Subcutaneous abdominal adipose tissue (tissue), 5 donors: Measurements from ENCODE around the gene ZNF672.
A peak's percentile ranks its signal among the peaks of the same experiment; 100 is the strongest.

Experiments used
- H3K27ac ChIP-seq: one replicate; pipeline ENCODE4 v1.7.0; 2013; ENCODE audit warnings: low read depth, mild to moderate bottlenecking, inconsistent platforms, low read length, moderate library complexity
- H3K27me3 ChIP-seq, 5 donors: one replicate each; pipeline ENCODE4 v1.7.0; 2013; ENCODE audit warnings: low read length in 5 of 5, inconsistent platforms in 1 of 5; ENCODE audit not compliant: control insufficient read depth in 5 of 5, insufficient read depth in 4 of 5
- H3K36me3 ChIP-seq, 5 donors: one replicate each; pipeline ENCODE4 v1.7.0; 2013; ENCODE audit warnings: low read length in 5 of 5; ENCODE audit not compliant: control insufficient read depth in 5 of 5, insufficient read depth in 5 of 5
- H3K4me1 ChIP-seq, 5 donors: one replicate each; pipeline ENCODE4 v1.7.0; 2013; ENCODE audit warnings: low read length in 5 of 5, mild to moderate bottlenecking in 3 of 5, moderate library complexity in 1 of 5; ENCODE audit not compliant: control insufficient read depth in 5 of 5, insufficient read depth in 5 of 5
- H3K4me3 ChIP-seq, 5 donors: one replicate each; pipeline ENCODE4 v1.7.0; 2013; ENCODE audit warnings: low read length in 5 of 5, low read depth in 1 of 5
- H3K9ac ChIP-seq, 5 donors: one replicate each; pipeline ENCODE4 v1.7.0; 2013; ENCODE audit warnings: low read length in 5 of 5, mild to moderate bottlenecking in 4 of 5, moderate library complexity in 3 of 5
- H3K9me3 ChIP-seq, 5 donors: one replicate each; pipeline ENCODE4 v1.7.0; 2013; ENCODE audit warnings: low read length in 5 of 5; ENCODE audit not compliant: control insufficient read depth in 5 of 5
- donor health status: healthy.
- donor health status: healthy.
- donor health status: healthy.
- donor health status: healthy.
- donor health status: healthy.

The ZNF672 gene

DNA sequence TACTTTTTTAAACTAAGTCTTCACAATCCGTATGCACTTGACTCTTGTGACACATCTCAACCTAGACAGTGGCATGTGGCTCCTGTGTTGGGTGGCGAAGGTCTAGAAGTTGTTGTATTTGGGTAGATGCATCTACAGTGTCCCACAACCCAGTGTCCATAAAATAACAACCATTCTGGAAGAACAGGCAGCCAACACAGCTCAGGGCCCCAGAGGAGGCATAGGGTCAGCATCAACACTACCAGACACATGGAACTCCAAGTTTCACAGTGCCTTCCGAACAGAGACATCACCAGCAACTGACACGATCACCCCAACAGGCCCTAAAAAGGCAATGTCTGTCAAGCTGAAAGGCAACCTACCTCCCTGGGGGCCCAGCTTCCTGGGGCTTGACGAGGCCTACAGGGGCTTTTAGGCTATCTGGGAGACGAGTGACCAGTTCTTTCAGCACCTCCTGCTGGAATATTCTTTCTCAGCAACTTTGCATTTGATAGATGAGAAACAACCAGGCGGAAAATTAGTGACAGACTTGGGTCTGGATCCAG, 17.9 kb upstream of the ZNF672 start:
- no peak overlapping the region for H3K27ac ChIP-seq
- peaks cover 6 to 76% (median 44%) of the 10 kb centered on the region in 5 donors for H3K36me3 ChIP-seq
- H3K9ac ChIP-seq: peak overlapping the region in 1 of 5 donors; percentile 15
- H3K27me3 ChIP-seq: no peaks in the 10 kb centered on the region
- H3K9me3 ChIP-seq: no peaks in the 10 kb centered on the region
- H3K4me3 ChIP-seq: no peak overlapping the region
- H3K4me1 ChIP-seq: peaks cover 15 to 64% (median 55%) of the 10 kb centered on the region in 5 donors

DNA sequence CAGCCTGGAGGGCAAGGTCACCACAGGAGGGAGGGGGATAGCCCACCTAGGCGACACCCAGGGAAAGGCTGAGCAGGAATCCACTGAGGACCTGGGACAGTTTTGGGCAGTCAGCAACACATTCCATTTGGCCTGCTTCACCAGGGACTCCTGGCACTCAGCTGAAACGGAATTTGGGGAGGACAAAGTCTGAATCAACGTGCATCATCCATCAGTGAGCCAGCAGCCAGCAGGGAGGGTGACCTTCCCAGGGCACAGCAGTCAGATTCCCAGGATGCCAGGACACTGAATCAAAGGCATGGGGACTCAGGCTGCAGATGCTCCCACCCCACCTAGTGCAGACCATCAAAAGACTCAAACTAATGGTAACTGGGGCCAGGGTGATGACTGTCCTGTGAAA, 16.9 kb upstream of the ZNF672 start:
- Histone ChIP-seq H3K4me3 (no peak overlapping the region), H3K27me3 (no peaks in the 10 kb centered on the region), H3K9me3 (no peaks in the 10 kb centered on the region), H3K27ac (no peak overlapping the region), H3K9ac (peak overlapping the region in 1 of 5 donors; percentile 2), H3K4me1 (peaks cover 16 to 68% (median 58%) of the 10 kb centered on the region in 5 donors), H3K36me3 (peaks cover 3 to 66% (median 35%) of the 10 kb centered on the region in 5 donors)

DNA sequence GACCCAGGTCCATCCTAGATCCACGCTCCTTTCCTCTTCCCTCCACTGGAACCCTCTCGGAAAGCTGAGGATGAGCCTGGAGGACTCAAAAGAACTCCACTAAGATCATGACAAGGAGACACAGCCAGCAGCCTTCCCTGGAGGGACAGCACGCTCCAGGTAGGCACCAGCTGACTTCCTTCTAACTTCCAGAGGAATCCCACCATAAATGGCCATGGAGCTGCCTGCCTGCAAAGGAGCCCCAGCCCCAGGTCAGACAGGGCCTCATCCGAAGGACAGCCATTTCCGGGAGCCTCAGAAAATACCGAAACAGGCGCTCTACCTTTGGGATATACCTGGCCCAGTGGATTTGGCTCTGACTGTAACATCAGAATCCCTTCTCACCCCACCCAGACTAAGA, 16.4 kb upstream of the ZNF672 start:
- H3K4me3 ChIP-seq: no peak overlapping the region
- peak overlapping the region in 1 of 5 donors; percentile 2 for H3K9ac ChIP-seq
- H3K27ac ChIP-seq: no peak overlapping the region
- H3K4me1 ChIP-seq: peaks cover 16 to 73% (median 62%) of the 10 kb centered on the region in 5 donors
- H3K27me3 ChIP-seq: no peaks in the 10 kb centered on the region
- no peaks in the 10 kb centered on the region for H3K9me3 ChIP-seq
- H3K36me3 ChIP-seq: peaks cover 3 to 61% (median 29%) of the 10 kb centered on the region in 5 donors

DNA sequence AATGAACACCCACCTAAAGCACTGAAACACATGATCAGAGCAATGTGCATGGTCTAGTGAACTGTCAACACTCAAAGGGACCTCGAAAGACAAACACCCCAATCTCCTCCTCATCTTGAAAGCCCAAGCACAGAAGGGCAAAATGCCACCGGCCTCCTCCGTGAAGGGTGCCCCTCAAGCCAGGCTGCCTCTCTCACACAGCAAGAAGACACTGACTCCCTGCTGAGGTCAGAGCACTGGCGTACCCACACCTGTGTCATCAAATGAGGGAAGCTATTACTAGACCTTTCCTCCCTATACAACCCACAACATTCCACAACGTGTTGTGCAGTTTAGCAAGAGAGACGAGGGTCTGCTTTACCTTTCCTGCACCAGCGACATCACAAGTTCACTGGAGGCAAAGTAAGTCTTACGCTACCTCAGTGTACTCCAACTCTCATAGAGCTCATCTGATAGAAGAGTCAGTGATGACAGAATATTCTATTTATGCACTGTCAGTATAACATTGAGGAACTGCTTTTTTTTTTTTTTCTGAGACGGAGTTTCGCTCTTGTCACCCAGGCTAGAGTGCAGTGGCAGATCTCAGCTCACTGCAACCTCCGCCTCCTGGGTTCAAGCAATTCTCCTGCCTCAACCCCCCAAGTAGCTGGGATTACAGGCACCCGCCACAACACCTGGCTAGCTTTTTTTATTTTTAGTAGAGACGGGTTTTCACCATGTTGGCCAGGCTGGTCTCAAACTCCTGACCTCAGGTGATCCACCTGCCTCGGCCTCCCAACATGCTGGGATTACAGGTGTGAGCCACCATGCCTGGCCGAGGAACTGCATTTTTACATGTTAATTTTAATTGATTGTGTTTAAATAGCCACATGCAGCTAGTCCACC, 15.6 kb upstream of the ZNF672 start:
- no peak overlapping the region for H3K27ac ChIP-seq
- no peaks in the 10 kb centered on the region for H3K9me3 ChIP-seq
- H3K4me3 ChIP-seq: peak overlapping the region in 1 of 5 donors; percentile 22
- H3K9ac ChIP-seq: peak overlapping the region in 1 of 5 donors; percentile 35
- H3K4me1 ChIP-seq: peaks cover 16 to 73% (median 66%) of the 10 kb centered on the region in 5 donors
- H3K36me3 ChIP-seq: peaks cover 3 to 54% (median 28%) of the 10 kb centered on the region in 5 donors
- H3K27me3 ChIP-seq: no peaks in the 10 kb centered on the region

DNA sequence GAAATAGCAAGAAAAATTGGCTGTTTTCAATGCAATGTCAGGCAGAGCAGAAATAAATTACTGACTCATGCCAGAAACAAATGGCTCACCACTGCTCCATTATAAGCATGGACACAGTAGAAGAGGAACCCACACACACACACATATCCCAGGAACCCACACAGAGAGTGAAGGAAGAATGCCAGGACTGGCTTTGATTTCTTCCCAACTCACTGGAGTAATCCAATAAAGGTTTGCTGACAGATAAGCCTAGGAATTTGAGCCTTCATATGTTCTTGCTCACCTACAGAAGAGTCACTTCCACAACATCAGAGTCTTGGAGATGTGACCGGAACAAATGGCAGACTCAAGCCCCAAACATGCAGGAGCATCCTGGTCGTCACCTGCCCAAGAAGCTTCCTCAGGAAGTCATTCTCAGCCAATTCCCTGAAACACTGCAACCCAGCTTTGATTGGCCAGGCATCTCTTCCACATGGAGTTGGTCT, 14.5 kb upstream of the ZNF672 start:
- Histone ChIP-seq H3K9me3 (no peaks in the 10 kb centered on the region), H3K4me1 (peaks cover 16 to 71% (median 66%) of the 10 kb centered on the region in 5 donors), H3K27ac (no peak overlapping the region), H3K27me3 (no peaks in the 10 kb centered on the region), H3K9ac (peak overlapping the region in 2 of 5 donors; percentile 35 to 95), H3K36me3 (peaks cover 3 to 46% (median 28%) of the 10 kb centered on the region in 5 donors), H3K4me3 (peak overlapping the region in 4 of 5 donors; percentile 25 to 88 (median 31))

DNA sequence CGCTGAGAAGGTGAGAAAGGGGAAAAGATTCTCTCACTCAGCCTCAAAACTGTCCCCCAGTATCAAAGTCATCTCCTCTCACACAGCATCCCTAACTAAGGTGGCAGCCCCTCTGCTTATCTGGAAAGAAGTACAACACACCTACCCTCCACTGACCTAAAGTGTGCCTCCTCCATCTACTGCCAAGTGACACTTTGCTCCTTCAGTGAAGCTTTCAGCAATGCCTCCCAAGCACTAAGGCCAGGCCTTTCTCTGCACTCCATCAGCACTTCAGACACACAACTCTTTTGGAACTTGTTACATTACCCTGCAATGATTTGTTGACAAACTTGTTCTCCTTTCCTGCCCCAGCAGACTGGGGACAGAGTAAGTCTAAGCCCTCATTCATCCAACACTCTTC, 13.7 kb upstream of the ZNF672 start:
- peak overlapping the region in 4 of 5 donors; percentile 88 to 99 (median 93) for H3K4me3 ChIP-seq
- H3K36me3 ChIP-seq: peaks cover 3 to 43% (median 24%) of the 10 kb centered on the region in 5 donors

DNA sequence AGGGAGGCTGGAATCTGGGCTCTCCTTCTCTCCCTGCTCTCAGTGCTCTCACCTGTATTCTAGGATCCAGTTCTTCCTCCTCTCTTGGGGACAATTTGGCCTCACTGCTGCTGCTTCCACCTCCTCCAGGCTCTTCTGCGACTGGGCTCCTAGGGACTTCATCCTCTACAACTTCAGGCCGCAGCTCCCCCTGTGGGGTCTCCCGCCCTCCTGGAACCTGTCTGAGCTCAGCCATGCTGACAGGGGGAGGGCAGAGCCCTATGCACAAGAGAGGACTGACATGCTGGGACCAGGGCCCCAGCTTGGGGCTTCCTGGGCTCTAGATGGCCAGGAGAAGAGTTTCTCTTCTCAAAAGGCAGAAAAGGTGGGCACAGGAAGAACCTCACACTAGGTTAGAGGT, 13.3 kb upstream of the ZNF672 start:
- H3K9me3 ChIP-seq: no peaks in the 10 kb centered on the region
- peak overlapping the region; percentile 85 to 99 (median 89) for H3K4me3 ChIP-seq
- peak overlapping the region; percentile 81 to 97 (median 95) for H3K9ac ChIP-seq
- no peaks in the 10 kb centered on the region for H3K27me3 ChIP-seq
- H3K4me1 ChIP-seq: peaks cover 16 to 67% (median 60%) of the 10 kb centered on the region in 5 donors
- peak overlapping the region; percentile 92 for H3K27ac ChIP-seq
- peaks cover 3 to 43% (median 24%) of the 10 kb centered on the region in 5 donors for H3K36me3 ChIP-seq

More for the DNA sequence above, 13.7 kb upstream of the ZNF672 start:
- no peaks in the 10 kb centered on the region for H3K27me3 ChIP-seq
- no peak overlapping the region for H3K27ac ChIP-seq
- peak overlapping the region in 4 of 5 donors; percentile 81 to 97 (median 96) for H3K9ac ChIP-seq
- H3K4me1 ChIP-seq: peaks cover 16 to 67% (median 60%) of the 10 kb centered on the region in 5 donors
- no peaks in the 10 kb centered on the region for H3K9me3 ChIP-seq

DNA sequence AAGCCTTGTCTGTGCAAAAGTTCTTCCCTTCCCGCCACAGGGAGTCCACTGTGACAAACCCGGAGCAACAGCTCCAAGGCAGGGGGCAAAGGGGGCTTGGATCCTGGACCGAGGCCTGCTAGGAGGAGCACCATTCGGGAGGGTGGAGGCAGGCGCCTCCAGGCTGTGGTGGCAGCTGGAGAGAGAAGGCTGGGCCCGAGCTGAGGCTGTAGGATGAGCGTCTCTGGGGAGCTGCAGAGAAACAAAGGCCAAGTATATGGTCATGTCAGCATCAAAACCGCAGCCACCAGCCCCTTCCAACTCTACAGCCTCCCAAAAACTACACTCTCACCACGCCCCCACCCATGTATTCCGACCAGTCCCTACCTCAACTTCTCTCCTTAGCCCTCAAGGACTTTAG, 12.9 kb upstream of the ZNF672 start:
- H3K27me3 ChIP-seq: no peaks in the 10 kb centered on the region
- H3K4me3 ChIP-seq: peak overlapping the region; percentile 85 to 99 (median 89)
- H3K4me1 ChIP-seq: peaks cover 16 to 66% (median 58%) of the 10 kb centered on the region in 5 donors
- peaks cover 3 to 41% (median 21%) of the 10 kb centered on the region in 5 donors for H3K36me3 ChIP-seq
- peak overlapping the region; percentile 81 to 97 (median 95) for H3K9ac ChIP-seq
- H3K27ac ChIP-seq: peak overlapping the region; percentile 92
- no peaks in the 10 kb centered on the region for H3K9me3 ChIP-seq

DNA sequence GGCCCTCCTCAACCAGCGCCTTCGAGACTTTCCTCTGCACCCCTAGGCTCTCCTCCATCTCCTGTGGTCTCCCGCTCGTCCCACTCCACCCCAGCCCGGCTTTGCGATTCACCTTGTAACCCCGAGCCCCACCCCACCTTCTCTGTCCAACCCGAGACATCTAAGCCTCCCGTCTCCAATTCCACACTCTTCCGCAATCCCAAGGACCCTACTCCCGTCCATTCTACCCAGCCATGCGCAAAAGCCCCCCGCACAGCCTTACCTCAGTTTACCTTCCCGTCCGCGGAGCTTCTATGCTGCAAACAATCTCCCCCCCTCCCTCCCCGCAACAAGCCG, 12.5 kb upstream of the ZNF672 start:
- Histone ChIP-seq H3K4me3 (peak overlapping the region; percentile 85 to 99 (median 89)), H3K9ac (peak overlapping the region; percentile 81 to 97 (median 95)), H3K9me3 (no peaks in the 10 kb centered on the region), H3K27me3 (no peaks in the 10 kb centered on the region), H3K4me1 (peaks cover 16 to 61% (median 54%) of the 10 kb centered on the region in 5 donors), H3K36me3 (peaks cover 3 to 37% (median 17%) of the 10 kb centered on the region in 5 donors), H3K27ac (peak overlapping the region; percentile 92)
